NCI-H2196 (cell line): ENCODE results near the gene ABCC6.
"Not testable (repeated sequence)": the region's sequence is repeated elsewhere in the genome, so short reads cannot be mapped to it uniquely, and the experiment has no call there.

Experiments
- DNase-seq: peaks from one replicate; lab custom pipeline; 2025; ENCODE audit not compliant: unreplicated experiment; lab: John Stamatoyannopoulos, UW

Gene ABCC6

DNA sequence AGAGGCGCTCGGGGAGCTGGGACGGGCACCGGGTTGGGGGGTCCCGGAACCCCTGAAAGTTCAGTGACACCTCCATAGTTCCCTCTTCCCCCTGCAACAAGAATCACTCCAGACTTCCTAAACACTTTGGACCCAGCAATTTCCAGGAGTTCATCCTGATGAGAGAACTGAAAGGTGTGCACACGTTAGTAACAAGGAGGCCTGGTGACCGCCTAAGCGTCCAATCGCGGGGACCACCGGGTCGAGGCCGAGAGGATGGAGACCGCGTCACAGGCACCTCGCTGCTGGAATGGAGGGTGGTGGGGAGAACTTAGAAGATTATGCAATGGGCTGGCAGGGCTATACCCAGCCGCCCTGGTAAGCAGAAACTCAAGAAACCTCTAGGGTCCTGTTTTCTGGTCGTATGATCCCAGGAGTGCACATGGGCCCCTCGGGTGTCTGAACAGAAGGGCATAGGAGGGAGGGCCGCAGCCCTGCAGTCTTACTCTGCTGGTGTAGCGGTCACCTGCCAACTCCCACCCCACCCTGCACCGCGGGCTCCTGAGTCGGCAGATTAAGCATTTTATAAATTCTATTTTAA lies 458 bp upstream of the ABCC6 start:
- DNase-seq: not testable (repeated sequence)

DNA sequence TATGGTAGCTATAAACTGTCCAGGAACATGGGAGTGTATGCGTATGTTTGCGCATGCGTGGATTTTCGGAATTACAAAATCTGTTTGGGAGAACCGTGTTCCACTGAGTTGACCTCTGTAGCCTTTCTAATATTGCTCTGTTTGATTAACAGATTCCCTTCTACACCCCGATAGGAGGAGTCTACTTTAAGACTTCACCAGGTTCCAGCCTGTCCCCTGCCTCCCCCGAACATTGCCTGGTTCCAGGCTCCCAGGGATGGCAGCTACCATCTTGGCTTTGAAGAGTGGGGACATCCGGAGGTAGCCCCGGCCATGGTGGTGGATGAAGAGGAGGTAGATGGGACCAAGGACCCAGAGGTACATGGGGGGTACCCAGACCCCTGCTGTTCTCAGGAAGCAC lies 1.9 kb downstream of the ABCC6 start:
- DNase-seq: not testable (repeated sequence)

DNA sequence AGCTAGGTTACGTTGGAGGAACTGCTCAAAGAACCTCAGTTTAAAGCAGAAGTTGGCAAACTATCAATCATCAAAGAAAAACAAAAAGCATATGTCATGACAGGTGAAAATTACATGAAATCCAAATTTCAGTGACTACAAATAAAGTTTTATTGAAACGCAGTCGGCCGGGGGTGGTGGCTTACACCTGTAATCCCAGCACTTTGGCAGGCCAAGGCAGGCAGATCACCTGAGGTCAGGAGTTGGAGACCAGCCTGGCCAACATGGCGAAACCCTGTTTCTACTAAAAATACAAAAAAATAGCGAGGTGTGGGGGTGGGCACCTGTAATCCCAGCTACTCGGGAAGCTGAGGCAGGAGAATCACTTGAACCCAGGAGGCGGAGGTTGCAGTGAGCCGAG lies 2.8 kb downstream of the ABCC6 start:
- not testable (repeated sequence) for DNase-seq

DNA sequence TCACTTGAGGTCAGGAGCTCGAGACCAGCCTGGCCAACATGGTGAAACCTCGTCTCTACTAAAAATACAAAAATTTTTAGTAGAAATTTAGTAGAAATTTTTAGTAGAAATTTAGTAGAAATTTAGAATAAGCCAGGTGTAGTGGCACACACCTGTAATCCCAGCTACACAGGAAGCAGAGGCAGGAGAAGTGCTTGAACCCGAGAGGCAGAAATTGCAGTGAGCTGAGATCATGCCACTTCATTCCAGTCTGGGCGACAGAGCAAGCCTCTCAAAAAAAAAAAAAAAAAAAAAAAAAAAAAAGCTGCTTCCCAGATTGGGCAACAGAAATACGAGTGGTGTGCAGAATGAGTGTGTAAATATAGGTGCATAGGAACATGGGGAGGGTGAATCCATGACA lies 4.5 kb downstream of the ABCC6 start:
- not testable (repeated sequence) for DNase-seq

DNA sequence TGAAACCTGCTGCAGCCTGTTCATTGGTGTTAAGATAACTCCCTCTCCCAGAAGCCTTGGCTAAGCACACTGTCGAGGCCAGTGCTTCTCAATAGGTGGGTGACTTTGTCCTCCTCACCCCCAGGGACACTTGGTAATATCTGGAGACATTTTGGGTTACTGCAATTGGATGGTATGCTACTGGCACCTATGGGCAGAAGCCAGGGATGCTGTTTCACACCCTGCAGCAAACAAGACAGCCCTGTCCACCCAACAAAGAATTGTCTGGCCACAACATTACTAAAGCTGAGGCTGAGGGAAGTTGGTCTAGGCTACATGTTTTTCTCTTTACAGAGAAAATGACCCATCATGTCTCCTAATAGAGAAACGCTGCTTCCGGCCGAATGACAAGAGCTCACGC lies 4.9 kb downstream of the ABCC6 start:
- DNase-seq: not testable (repeated sequence)

DNA sequence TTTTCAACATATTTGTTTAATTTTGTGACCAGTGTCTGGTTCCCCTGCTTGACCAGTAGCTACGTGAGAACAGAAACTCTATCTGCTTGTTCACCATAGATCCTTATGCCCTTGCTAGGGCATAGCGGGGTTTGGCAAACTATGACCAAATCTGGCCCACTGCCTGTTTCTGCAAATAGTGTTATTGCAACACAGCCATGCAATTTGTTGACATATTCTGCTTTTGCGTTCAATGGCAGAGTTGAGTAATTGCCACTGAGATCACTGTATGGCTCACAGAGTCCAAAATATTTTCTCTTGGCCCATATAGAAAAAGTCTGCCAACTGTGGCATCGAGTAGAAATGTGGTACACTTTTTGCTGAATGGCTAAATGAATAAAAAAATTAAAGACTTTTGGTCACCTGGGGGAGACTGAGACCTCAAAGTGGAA lies 9.4 kb downstream of the ABCC6 start:
- peak; percentile 17 for DNase-seq

DNA sequence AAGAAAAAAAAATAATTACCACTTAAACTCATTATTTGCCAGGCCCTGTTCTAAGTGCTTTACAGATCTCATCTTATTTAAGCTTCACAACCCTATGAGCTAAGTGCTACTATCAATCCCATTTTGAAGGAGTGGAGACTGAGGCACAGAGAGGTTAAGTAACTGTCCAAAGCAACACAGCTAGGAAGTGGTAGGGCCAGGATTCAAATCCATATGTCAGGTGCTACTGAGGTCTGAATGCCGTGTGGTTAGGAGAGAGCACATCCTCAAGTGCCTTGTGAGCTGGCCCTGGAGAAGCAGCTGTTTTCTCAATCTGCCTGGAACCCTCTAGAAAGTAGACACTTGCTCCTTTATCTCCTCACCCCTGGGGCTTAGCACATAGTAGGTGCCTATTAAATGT lies 11.9 kb downstream of the ABCC6 start:
- not testable (repeated sequence) for DNase-seq

DNA sequence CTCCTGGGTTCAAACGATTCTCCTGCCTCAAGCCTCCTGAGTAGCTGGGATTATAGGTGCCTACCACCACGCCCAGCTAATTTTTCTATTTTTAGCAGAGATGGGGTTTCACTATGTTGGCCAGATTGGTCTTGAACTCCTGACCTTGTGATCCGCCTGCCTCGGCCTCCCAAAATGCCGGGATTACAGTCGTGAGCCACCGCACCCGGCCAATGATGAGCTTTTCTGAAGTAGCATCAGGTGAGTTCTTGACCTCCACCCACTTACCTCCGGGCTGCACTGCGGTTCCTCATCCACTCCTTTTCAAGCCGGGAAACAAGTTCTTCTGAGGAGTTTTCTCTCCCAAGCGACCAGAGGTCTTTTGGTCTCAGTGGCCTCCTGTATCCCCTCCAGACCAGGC lies 14.8 kb downstream of the ABCC6 start:
- DNase-seq: not testable (repeated sequence)

DNA sequence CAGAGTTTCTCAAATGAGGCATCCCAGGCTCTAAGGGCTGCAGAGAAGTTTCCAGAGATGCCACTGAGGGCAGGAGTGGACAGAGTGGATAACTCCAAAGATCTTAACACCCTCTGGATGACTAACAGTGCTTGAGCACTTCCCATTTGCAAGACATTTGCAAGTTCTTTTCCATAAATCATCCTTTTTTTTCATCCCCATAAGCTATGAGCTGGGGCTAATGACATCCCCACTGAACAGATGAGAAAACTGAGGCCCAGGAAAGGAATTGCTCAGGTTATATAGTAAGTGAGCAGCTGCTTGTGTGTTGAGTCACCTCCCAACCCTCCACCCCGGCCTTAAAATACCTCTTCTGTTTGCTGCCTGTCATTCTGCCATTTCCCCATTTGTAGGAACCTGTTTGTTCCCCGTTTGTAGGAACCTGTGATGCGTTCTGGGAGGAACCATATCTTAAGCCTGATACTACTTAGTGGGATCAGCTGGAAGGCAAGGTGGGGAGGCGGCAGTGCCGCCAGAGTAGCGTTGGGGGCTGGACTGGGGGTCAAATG lies 15.4 kb downstream of the ABCC6 start:
- not testable (repeated sequence) for DNase-seq

DNA sequence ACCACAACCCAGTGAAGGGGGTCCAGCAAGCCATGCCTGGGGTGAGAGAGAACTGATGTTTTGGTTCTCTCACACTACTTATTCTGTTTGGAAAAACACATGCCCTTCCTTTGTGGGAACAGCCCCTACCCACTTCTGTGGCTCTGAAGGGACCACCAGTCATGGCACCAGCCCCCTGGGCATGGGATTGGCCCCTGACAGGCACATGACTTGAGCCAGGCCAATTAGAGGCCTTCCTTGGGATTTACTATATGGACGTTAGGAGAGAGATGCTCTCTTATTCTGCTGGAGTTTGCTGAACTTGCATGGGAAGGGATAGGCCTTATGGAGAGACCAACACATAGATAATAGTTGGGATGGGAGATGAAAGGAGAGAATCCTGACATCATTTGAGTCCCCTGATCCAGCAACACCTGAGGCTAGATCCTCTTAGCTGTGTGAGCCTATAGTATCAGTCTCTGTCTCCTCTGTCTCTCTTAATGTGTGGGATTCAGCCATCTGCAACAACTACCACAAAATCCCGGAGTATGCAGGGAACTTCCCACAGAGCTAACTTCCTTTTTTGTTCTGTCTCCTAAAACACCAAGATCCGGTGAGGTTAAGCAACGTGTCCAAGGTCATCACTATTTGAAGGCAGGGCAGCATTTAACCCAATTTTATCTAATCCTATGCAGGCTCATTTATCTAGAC lies 16.1 kb downstream of the ABCC6 start:
- not testable (repeated sequence) for DNase-seq

DNA sequence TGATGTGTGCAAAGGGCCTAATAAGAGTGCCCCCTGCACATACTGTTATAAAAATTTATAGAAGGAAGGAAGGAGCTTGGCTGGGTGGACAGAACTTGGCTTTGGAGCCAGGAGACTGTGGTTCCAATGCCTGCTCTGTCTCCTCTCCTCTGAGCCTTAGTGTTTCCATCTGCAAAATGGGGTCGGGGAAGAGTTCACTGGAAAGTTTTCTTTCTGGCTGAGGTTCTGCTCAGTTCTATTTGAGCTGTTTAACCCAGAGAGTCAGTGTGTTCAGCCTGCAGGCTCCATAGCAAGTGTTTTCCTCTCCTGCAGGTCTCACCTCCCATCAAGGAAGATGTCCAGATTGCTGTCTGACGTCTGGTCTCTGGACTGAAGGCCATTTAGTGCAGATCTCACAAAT lies 17.4 kb downstream of the ABCC6 start:
- not testable (repeated sequence) for DNase-seq

DNA sequence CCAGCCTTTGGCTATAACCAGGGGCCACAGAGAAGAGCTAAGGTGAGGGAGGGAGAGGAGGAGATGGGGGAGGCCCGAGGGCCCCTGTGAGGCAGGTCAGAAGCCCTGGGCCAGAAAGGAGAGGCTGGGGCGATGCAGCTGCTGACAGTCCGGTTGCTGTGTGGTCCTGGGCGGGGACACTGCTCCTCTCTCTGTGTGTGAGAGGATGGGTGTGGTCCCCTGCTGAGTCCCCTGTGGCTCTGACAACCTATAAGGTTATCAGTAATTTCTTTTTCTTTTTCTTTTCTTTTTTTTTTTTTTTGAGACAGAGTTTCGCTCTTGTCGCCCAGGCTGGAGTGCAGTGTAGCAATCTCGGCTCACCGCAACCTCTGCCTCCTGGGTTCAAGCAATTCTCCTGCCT lies 18.7 kb downstream of the ABCC6 start:
- DNase-seq: not testable (repeated sequence)

DNA sequence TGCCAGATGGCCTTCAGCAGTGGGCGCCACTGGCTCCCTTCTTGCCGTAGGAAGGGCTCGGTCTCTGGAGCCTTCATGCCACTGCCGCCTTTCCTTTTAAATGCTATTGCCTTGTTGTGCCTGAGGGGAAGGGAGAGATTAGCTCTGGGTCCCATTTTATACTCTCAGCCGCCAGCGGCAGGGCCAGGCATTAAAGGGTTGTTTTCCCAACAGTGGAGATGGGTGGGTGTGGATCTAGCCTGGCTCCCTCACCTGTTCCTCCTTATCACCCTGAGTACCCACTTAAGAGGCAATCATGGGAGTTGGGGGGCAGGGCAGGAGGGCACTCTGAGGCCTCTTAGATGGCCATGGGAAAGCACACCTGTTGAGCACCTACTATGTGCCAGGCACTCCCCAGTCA lies 19.8 kb downstream of the ABCC6 start:
- DNase-seq: not testable (repeated sequence)

DNA sequence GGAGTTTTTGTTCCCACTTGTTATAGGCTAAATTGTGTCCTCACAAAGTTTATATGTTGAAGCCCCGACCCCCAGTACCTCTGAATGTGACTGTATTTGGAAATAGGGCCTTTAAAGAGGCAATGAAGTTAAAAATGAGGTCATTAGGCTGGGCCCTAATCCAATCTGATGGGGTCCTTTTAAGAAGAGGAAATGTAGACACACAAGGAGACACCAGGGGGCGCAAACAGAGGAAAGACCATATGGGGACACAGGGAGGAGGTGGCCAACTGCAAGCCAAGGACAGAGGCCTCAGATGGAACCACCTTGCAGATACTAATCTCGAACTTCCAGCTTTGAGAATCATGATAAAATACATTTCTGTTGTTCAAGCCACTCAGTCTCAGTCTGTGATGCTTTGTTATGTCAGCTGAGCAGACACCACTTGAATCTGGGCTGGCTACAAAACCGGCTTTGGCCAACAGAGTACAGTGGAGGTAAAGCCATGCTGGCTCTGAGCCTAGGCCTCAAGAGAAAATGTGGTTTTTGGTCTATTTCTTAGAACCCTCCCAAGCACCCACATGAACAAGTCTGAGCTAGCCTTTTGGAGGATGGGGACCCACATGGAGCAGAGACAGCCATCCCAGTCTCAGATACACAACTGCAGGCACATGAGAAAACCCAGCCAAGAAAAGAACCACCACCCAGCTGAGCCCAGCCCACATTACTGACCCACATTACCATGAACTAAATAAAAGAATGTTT lies 20.7 kb downstream of the ABCC6 start:
- DNase-seq: peak; percentile 39

DNA sequence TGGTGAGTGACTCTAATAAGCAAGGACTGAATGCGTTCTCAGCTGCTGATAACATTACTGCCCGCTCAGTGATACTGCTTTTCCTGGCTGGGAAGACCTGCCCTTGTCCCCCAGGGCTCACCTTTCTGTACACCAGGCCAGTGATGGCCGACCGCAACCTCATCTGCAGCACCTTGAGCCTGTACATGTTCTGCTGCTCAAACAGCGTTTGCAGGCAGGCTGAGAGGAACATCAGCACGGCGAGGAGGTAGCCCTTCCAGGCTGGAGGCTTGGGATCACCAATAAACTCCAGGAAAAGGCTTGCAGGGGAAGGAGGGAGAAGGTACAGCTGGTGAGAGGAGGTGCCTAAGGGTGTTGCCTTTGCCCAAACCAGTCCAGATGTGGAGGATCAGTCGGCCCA lies 21.4 kb downstream of the ABCC6 start:
- not testable (repeated sequence) for DNase-seq

DNA sequence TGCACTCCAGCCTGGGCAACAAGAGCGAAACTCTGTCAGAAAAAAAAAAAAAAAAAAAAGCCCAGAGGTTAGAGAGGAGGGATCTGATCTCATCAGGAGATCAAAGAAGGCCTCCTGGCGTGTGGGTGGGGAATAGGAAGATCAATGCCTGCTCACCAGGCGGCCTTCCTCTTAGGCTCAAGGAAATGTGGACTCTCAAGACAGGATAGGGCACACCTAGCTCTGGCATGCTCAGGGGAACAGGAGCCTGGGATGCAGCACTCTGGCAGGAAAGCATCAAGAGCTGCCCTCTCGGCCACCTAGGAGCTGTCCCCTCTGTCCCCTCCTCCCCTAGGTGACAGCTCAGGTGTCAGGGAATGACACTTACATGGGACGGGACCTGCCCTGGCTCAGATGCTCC lies 22.9 kb downstream of the ABCC6 start:
- not testable (repeated sequence) for DNase-seq

DNA sequence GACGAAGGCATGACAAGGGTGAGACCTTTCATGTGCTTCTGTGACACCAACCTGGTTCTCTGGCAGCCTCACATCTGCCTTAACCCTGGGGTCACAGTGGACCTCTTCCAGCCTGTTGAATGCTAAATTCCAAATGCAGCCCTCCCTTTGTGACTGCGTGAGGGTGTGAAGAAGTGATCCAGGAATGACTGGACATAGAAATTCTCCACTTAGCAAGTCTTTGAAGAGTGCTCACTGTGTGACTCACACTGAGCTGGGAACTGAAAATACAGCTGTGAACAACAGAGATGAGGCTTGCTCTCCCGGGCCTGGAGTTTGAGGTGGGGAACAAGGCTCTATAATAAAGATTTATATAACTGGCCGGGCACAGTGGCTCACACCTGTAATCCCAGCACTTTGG lies 23.9 kb downstream of the ABCC6 start:
- not testable (repeated sequence) for DNase-seq

DNA sequence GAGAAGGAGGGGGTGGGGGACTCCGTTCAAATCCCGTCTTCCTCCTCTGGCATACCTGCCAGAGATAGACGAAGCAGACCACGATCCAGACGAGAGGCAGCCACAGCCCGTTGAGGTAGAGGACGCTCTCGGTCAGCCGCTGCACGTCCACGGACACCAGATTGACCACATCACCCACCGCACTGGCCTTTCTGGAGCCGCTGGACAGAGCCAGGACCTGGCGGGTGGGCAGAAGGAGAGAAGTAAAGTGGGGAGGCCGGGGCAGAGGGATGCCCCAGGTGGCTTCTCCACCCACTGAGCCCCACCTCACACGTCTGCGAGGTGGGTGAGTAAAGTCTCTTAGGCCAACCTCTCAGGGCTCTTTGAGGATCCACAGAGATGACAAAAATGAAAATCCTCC lies 25.3 kb downstream of the ABCC6 start:
- DNase-seq: no peak

DNA sequence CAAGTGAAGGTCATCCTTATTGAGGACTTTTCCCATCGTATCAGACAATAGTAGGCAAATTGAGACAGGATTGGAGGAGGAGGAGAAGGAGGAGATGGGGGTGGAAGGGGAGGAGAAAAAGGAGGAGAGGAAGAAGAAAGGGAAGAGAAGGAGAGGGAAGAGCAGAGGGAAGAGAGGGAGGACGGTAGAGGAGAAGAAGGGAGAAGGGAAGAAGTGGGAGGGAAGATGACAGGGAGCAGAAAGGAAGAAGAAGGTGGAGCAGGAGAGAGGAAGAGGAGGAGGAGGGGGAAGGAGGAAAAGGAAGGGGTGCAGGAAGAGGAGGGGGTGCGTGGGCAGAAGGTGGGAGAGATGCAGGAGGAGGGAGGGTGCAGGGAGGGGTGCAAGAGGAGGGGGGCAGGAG lies 26.0 kb downstream of the ABCC6 start:
- DNase-seq: no peak

DNA sequence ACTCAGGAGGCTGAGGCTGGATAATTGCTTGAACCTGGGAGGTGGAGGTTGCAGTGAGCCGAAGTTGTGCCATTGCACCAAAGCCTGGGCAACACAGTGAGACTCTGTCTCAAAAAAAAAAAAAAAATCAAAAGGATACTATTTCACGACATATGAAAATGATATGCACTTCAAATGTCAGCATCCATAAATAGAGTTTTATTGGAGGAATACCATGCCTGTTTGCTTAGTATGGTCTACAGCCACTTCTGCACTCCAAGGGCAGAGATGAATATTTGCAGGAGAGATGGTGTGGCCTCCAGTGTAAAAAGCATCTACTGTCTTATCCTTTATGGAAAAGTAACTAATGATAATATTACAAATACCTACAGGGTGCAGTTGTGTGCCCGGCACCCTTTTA lies 27.2 kb downstream of the ABCC6 start:
- DNase-seq: no peak

DNA sequence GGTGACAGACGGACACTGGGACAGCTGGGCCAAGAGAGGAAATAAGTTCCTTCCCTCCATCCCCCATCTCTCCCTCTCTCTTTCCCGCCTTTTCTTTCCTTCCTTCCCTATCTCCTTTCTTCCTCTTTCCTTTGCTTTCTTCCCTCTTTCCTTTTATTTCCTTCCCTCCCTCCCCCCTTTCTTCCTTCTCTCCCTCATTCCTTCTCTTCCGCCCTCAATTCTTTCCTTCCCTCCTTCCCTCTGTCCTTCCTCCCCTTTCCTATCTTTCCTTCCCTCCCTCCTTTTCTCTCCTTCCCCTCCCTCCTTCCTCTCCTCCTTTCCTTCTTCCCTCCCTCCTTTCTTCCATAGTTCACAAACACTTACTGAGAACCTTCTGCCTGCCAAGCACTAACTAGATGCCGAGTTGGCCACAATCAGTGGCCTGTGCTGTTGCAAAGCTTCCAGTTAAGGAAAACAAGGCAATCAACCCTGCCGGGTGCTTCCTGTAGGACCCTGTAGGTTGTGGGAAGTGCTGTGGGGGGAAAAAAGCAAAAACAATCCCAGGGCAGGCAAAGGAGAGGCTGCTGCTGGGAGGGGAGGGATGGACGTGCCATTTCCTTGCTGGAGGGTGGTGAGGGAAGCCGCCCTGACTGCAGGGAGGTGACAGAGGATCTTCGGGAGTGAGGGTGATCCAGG lies 31.7 kb downstream of the ABCC6 start:
- no peak for DNase-seq
